MCF 10A (cell line): ENCODE results near the gene C1orf116. TPM values are rescaled to one million over a fixed set of nuclear protein-coding genes. Genes with fewer than 3 reads are reported as not detected.

Experiments
- BruUV-seq: library from RNA; stranded (reverse); fragments of 400-500 nt; replicated peaks from 2 replicates; lab custom pipeline; 2021; lab: Mats Ljungman, UMichigan
- CTCF ChIA-PET: fragments of 300-600 bp; sonication (Branson Sonifier 250); formaldehyde crosslinking; extraction: SDS; loops from one replicate; lab custom pipeline; 2021; ENCODE audit warnings: antibody characterized with exemption, inconsistent platforms; lab: Yijun Ruan, JAX
- POLR2A ChIA-PET: fragments of 300-600, 350-650 bp; sonication (Branson Sonifier 250); formaldehyde crosslinking; extraction: SDS; loops from one replicate; lab custom pipeline; 2020; ENCODE audit warnings: antibody characterized with exemption, inconsistent platforms; lab: Yijun Ruan, JAX
- DNase-seq: peaks from one replicate; pipeline ENCODE4 v3.0.0-alpha.2; 2018; ENCODE audit not compliant: unreplicated experiment
- H3K27ac Mint-ChIP-seq: one replicate; pipeline ENCODE4 v1.8.0; 2022; ENCODE audit warnings: mild to moderate bottlenecking, low read depth, mixed read lengths; ENCODE audit not compliant: unreplicated experiment
- H3K27me3 Mint-ChIP-seq: one replicate; pipeline ENCODE4 v1.8.0; 2022; ENCODE audit warnings: mixed read lengths; ENCODE audit not compliant: insufficient read depth, unreplicated experiment
- H3K36me3 Mint-ChIP-seq: one replicate; pipeline ENCODE4 v1.8.0; 2022; ENCODE audit warnings: mild to moderate bottlenecking, moderate library complexity, mixed read lengths; ENCODE audit not compliant: insufficient read depth, unreplicated experiment
- H3K4me1 Mint-ChIP-seq: one replicate; pipeline ENCODE4 v1.8.0; 2022; ENCODE audit warnings: mixed read lengths; ENCODE audit not compliant: insufficient read depth, unreplicated experiment
- H3K4me3 Mint-ChIP-seq: one replicate; pipeline ENCODE4 v1.8.0; 2022; ENCODE audit warnings: mild to moderate bottlenecking, moderate library complexity, mixed read lengths; ENCODE audit not compliant: unreplicated experiment
- H3K9me3 Mint-ChIP-seq: one replicate; pipeline ENCODE4 v1.8.0; 2022; ENCODE audit warnings: mixed read lengths; ENCODE audit not compliant: unreplicated experiment
- CTCF ChIP-seq: fragments of 200-600 bp; IDR thresholded peaks from one replicate; pipeline ENCODE4 v1.8.0; 2022; ENCODE audit warnings: antibody characterized with exemption, mild to moderate bottlenecking; ENCODE audit not compliant: unreplicated experiment
- intact Hi-C: fragments of 100-400 bp; cut with micrococcal nuclease; formaldehyde crosslinking; loops from 2 replicates; pipeline ENCODE4 v1.14.1; 2022
- total RNA-seq: library from RNA; stranded (reverse); gene quantifications from 2 replicates; pipeline ENCODE4 v1.2.3, GENCODE V29; 2022

Gene C1orf116
- total RNA-seq, 1 experiment from 2014 or later: 35.4 TPM

DNA sequence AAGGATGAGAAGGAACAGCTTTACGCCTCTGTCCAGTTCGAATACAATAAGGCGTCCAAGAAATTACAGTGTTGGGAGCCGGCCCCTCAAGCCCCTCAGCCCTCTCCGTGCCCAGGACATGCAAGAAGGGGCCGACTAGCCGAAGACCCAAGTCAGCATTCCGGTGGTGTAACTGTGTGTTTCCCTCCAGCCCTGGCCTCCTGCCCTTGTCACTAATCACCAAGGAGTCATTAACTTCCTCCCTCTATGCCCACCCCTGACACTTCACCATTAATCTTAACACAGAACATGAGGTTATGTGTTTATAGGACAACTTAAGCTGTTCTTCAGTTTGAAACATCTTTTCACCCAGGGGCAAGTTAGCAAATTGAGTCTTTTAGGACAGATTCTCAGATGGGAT, 39.7 kb upstream of the C1orf116 start:
- intact Hi-C loops: loop anchor here (10.0 kb wide), 2 partner anchors 437 to 597 kb away; partner anchors contain the start of genes DYRK3 and IKBKE
- CTCF ChIA-PET: interaction anchor here (0.5 to 9.9 kb wide), 9 partner anchors 12 to 1483 kb away, joined by 3 to 146 read pairs (median 4); partner anchors contain the start of genes PFKFB2 and YOD1
- POLR2A ChIA-PET: interaction anchor here (8.4 to 11.2 kb wide), 2 partner anchors 20 to 42 kb away, joined by 164 to 399 read pairs; partner anchors contain the start of genes C1orf116, PFKFB2 and YOD1
- H3K9me3 Mint-ChIP-seq: no peaks in the 10 kb centered on the region
- H3K36me3 Mint-ChIP-seq: peaks cover 17% of the 10 kb centered on the region
- TF ChIP-seq CTCF: no peak
- no TSS peak for BruUV-seq
- H3K27me3 Mint-ChIP-seq: no peaks in the 10 kb centered on the region
- peaks cover 15% of the 10 kb centered on the region for H3K4me1 Mint-ChIP-seq
- no peak overlapping the region for H3K27ac Mint-ChIP-seq
- no peak for DNase-seq
- H3K4me3 Mint-ChIP-seq: no peak overlapping the region

GRCh38 chr1:207071426-207071825, 38.9 kb upstream of the C1orf116 start:
- Mint-ChIP-seq H3K4me1 (peaks cover 11% of the 10 kb centered on the region), H3K4me3 (no peak overlapping the region), H3K27me3 (no peaks in the 10 kb centered on the region), H3K36me3 (peaks cover 24% of the 10 kb centered on the region), H3K9me3 (no peaks in the 10 kb centered on the region), H3K27ac (no peak overlapping the region)
- POLR2A ChIA-PET: interaction anchor here (0.6 to 11.2 kb wide), 5 partner anchors 19 to 1474 kb away, joined by 4 to 399 read pairs (median 5); partner anchors contain the start of genes C1orf116, PFKFB2 and YOD1
- DNase-seq: no peak
- CTCF ChIA-PET: interaction anchor here (0.6 to 9.9 kb wide), 11 partner anchors 9 to 428 kb away, joined by 3 to 146 read pairs (median 3); partner anchors contain the start of genes PFKFB2 and YOD1
- intact Hi-C loops: loop anchor here (10.0 kb wide), 2 partner anchors 437 to 597 kb away; partner anchors contain the start of genes DYRK3 and IKBKE
- TF ChIP-seq CTCF: no peak
- BruUV-seq: no TSS peak

GRCh38 chr1:207070811-207071210, 38.3 kb upstream of the C1orf116 start:
- POLR2A ChIA-PET: interaction anchor here (0.6 to 11.2 kb wide), 5 partner anchors 18 to 572 kb away, joined by 3 to 399 read pairs (median 4); partner anchors contain the start of genes C1orf116, PFKFB2 and YOD1
- Mint-ChIP-seq H3K4me3 (no peak overlapping the region), H3K27ac (no peak overlapping the region), H3K27me3 (no peaks in the 10 kb centered on the region), H3K36me3 (peaks cover 26% of the 10 kb centered on the region), H3K9me3 (no peaks in the 10 kb centered on the region), H3K4me1 (peaks cover 11% of the 10 kb centered on the region)
- DNase-seq: no peak
- no peak for TF ChIP-seq CTCF
- intact Hi-C loops: loop anchor here (10.0 kb wide), 2 partner anchors 436 to 596 kb away; partner anchors contain the start of genes DYRK3 and IKBKE
- CTCF ChIA-PET: interaction anchor here (0.7 to 9.9 kb wide), 9 partner anchors 14 to 429 kb away, joined by 3 to 146 read pairs (median 4); partner anchors contain the start of genes PFKFB2 and YOD1
- BruUV-seq: no TSS peak

DNA sequence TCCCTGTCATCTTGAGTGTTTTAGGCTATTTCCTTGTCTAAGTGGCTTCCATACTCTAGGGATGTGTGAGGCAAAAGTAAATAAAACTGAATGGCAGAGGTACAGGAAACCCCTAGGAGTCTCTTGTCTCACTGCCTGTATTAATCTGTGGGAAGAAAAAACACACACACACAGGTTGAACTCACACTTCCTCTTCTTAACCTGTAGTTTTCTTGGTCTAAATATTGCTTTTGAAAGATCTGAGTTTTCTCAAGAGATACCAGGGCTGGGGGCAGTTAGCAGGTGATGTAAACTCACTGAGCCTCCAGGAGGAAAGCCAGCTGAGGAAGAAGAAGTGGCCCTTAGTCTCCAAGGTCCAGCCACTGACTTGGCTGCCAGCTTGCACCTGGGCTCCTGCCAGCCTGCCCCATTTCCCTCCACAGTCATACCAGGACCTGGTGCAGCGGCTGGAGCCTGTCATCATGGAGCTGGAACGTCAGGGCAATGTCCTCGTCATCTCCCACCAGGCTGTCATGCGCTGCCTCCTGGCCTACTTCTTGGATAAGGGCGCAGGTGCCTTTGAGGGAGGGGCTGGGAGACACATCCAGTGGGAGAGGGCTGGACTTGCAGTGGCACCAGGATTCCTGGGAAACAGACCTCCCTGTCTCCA, 37.4 kb upstream of the C1orf116 start:
- ChIA-PET POLR2A (interaction anchor here (0.6 to 11.2 kb wide), 3 partner anchors 17 to 573 kb away, joined by 3 to 399 read pairs (median 164); partner anchors contain the start of genes C1orf116, PFKFB2 and YOD1), CTCF (interaction anchor here (0.6 to 9.9 kb wide), 6 partner anchors 9 to 743 kb away, joined by 3 to 146 read pairs (median 4); partner anchors contain the start of genes PFKFB2 and YOD1)
- Mint-ChIP-seq H3K36me3 (peaks cover 34% of the 10 kb centered on the region), H3K27me3 (no peaks in the 10 kb centered on the region), H3K4me3 (no peak overlapping the region), H3K9me3 (no peaks in the 10 kb centered on the region), H3K27ac (no peak overlapping the region), H3K4me1 (peaks cover 11% of the 10 kb centered on the region)
- BruUV-seq: no TSS peak
- no peak for TF ChIP-seq CTCF
- no peak for DNase-seq
- intact Hi-C loops: loop anchor here (10.0 kb wide), 2 partner anchors 435 to 595 kb away; partner anchors contain the start of genes DYRK3 and IKBKE
